HG03196 (cell line): ENCODE results near the gene FUT9.

ENCODE experiments used
- ATAC-seq: cut with Tn5 transposase; IDR thresholded peaks from one replicate; pipeline ENCODE4 v1.9.1; 2021; ENCODE audit not compliant: unreplicated experiment

The FUT9 gene

DNA sequence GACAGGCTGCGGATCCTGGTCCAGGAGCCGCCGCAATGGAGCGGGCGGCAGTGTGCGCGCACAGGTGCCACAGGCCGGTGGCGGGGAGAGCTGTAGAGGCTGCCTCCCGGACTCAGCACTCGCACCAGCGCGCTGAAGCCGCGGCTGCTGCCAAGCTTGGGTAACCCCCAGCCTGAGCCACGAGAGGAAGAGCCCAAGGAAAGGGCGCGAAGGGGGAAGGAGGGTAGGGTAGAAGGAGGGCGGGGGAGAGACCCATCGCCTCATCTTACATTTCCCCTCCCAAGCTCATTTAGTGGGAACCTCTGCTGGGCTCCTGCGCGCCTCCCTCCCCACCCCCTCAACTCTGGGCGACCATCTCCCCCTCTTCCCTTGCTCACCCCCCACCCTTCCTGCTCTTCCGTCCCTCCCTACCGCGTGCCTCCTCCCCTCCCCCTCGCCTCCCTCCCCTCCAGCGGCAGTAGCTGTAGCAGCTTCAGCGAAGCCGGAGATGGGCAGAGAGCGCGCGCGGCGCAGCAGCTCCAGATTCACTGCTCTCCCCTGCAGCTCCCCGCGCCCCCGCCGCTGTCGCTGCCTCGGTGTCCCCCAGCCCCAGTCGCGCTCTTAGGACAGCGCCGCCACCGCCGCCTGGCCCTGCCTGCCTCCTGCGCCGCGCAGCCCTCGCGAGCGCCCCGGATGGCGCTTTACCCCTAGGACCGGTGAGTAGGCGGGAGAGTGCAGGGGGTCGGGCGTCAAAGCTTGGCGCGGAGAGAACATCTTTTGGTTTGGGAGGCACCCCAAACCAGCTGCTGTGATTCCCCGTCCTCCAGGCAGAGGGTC is at the start of gene FUT9:
Gene FUT9, plus strand, starts transcription at position 457 of the 816 bp plus-strand sequence. CDS start 187,182 bp downstream, outside the sequence.
- no peak for ATAC-seq

- ATAC-seq, result no peak
Measured at GRCh38 chr6:95967594-95967993, 48.2 kb upstream of the FUT9 start.

DNA sequence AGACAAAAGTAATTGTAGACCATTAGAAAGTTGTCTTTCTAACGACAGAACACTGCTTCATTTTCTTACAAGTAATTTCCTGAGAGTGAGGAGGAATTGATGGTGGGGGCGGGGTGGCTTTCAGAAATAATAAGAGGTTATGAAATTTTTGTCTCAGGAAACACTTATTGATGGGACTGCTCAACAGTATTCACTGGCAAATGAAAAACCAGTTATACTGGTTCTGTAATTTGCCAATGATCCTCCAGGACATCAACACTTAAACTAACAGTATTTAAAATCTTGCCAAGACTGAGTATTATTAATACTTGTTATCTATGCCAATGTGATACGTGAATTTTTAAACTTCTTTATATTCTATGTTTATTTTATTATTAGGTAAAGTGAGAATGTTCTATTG is 41.8 kb upstream of the FUT9 start:
- no peak for ATAC-seq

DNA sequence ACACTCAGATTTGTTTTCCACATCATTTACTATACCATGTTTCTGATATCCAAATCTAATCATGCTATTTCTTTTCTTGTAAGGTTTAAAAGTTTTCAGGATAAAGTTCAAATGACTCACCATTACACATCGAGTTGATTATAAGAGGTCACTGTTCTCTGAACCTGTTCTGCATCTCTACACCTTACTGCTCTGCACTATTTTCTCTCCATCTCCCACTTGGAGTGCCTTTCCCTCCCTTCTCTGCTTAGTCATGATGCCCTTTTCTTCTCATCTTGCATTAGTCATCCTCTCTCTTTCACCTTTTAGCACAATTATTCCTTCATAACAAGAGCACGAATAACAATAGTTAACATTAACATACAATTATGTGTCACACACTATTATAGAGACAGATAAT is 37.5 kb upstream of the FUT9 start:
- ATAC-seq, result no peak

DNA sequence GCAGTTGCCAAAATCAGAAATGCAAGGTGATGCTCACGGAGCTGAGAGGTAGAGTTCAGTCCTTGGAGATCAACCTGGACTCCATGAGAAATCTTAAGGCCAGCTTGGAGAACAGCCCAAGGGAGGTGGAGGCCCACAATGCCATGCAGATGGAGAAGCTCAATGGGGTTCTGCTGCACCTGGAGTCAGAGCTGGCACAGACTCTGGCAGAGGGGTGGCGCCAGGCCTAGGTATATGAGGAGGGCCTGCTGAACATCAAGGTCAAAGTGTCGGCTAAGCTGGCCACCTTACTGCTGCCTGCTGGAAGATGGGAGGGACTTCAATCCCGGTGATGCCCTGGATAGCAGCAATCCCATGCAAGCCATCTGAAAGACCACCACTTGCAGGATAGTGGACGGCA is 23.9 kb upstream of the FUT9 start:
- ATAC-seq, result no peak

- no peak for ATAC-seq
Measured at GRCh38 chr6:95994151-95994550, 21.6 kb upstream of the FUT9 start.

- no peak for ATAC-seq
Measured at GRCh38 chr6:95998133-95998532, 17.6 kb upstream of the FUT9 start.

- no peak for ATAC-seq
Measured at GRCh38 chr6:96001891-96002575, 13.7 kb upstream of the FUT9 start.

GRCh38 chr6:96002576-96002910 is 13.2 kb upstream of the FUT9 start:
- ATAC-seq, result no peak

DNA sequence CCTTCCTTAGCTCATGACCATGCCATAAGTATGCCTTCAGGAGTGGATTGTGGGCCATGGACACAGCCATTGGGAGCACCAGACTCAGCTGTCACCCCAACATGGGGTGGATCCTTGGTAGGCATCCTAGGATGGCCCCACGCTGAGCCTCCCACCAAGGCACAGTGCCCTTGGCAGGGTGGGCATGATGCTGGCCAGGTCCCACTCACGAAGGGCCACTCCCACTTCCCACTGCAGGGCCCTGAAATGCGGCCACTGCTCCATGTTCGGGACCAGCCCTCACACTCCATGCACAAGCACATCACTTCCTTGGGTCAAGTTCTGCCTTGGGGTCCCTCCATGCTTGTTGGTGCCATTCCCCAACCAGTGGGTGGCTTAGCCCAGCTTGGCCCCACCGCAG is 12.9 kb upstream of the FUT9 start:
- ATAC-seq, result no peak

DNA sequence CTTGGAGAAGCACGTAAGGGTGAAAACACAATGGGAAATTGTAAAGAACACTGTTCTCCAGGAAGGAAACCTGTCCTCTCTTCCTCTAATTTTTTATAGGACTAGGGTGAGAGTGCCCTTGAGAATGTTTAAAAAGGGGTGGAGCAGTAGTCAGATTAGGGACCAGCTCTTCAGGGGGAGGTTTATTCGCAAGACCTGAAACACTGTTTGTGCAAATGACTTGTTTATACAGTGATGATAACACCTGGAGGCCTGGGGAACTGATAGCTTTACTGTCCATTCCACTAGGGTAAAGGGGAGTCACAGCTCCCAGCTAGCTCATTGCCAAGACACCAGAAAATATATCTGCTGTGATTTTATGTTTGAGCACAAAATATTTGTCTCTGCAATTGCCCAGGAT is 8.1 kb upstream of the FUT9 start:
- no peak for ATAC-seq

- no peak for ATAC-seq
Measured at GRCh38 chr6:96013531-96013930, 2.2 kb upstream of the FUT9 start.

DNA sequence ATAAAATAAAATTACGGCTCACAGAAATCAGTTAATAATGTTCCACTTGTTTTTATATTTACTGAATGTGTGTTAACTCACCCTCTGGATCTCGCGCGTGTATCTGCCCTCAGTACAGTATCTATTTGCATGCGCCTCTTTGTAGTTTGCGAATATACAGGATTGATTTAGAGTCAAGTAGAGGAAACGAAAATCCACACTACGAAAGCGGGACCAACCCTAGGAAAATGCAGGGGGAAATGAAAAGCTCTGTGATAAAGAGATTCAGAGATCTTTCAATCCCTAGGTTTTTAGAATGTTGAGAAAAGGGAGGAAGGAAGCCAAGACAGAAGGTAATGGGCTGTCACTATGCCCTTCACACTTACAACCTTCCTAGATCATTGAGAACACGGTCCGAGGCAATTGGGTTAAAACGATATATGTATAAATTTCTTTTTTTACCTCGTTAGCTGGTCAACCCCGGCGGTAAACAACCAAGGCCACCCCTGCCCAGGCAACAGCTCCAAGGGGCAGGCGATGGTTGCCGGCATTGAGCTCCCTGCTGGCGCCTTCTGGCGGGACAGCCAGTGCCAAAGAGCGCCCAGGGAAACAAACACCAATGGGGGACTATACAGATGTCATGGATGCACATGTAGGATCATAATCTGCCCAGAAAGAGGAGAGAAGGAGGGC is 792 bp upstream of the FUT9 start:
- no peak for ATAC-seq

DNA sequence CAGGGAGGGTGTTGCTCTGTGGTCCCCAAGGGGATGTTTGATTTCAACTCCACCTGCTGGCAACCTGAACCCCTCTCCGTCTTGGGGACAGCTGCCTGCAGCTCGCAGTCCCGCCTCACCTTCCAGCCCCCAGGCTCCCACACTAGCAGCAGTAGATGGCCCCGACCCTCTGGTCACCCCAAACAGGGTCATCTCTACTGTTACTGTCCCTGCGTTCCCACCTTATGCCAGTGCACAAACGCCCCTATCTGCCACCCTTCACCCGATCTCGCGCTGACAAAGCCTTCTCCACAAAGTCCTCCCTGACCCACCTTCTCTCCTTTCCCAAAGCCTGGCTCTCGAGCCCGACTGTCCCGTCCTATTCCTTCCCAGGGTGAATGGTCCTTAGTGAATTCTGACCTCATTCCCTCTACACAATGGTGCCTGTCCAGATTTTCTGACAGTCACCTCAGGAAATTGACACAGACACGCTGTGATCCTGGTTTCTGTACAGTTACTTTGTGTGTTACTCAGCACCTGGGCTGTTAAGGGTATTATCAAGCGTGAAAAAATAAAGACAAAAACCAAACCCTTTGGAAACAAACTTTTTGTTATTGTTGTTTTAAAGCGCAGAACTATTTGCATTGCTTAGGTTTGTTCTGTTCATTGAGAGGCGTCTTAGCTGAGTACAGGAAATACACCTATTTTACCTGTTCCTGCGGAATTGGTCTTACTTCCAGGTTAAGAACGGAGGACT is 728 bp downstream of the FUT9 start:
- no peak for ATAC-seq

DNA sequence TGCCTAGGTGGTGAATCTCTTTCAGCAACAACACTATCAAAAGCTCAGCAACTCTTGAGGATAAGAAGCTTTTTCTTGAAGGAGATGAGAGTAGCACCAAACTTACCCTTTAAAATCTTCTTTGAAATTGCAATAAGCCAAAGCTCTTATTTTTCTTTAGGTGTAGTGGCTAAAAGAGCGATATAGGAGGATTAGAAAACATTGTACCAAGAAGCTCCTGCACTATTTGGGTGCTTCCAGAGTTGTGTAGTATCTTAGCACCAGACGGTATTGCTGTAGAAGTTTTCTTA is 1.2 kb downstream of the FUT9 start:
- no peak for ATAC-seq

DNA sequence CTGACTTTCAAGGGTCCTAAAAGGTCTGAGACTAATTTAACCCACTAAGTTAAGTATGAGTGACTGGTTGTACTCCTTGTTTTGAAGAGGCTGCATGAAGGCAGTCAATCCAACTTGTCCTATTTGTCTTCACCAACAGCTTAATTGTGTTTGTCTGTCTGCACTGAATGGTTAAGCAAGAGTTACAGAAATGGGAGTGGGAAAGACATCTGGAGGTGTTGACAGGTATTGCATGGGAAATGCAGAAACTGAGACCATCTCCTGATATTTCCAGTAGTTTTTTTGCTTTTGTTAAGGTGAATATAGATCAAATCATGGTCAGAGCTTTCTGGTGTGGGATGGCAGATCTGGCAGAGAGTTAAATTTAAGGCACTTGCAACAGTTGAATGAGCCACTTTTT is 6.5 kb downstream of the FUT9 start:
- no peak for ATAC-seq

GRCh38 chr6:96032661-96033060 is 16.9 kb downstream of the FUT9 start:
- ATAC-seq, result no peak

DNA sequence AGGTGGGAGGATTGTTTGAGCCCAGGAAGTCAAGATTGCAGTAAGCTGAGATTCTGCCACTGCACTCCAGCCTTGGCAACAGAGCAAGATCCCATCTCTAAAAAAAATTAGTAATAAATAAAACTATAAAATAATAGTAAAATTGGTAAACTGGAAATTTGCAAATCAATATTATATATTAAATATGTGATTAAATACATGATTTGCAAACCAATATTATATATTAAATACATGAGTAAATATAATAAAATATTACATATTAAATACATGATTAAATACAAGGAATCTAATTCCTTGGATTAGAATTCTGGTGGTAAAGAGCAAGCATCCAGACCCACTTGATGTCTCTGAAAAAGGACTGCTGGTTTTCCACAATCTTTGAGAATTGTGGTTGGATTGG is 35.8 kb downstream of the FUT9 start:
- no peak for ATAC-seq

DNA sequence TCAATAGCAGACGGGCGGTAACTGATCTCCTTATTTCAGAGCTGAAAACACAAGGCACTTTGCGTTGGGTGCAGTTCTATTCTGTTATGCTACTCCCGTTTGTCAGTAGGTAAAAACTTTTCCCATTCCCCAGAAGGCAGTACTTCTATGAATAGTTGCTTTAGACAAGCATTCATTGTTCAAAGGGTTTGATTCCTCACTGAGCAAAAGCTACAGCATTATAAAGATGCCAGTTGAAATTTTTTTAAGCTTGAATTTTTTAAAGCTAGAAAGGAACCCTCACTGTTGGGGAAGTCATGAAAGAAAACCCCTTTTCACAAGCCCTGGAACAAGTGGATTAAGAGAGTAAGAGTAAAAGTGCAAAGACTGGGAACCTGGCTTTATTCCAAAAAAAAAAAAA is 42.3 kb downstream of the FUT9 start:
- no peak for ATAC-seq

DNA sequence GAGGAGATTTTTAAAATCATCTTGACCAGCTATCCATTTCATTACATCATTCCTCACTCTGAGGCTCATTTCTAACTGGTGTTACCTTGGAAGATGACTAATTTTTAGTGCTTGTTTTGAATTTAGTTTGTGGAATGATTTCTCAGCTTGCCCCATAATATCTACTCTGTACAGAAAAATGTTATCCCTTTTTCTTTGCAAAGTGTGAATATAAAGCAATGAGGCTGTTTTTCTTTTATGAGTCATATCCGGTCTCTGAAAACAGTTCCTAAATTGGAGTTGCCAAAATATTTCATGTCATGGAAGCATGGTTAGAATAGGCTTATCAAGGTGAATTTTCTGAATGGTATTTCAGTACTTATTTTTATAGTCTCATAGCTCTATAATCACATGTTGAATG is 43.8 kb downstream of the FUT9 start:
- ATAC-seq, result no peak

- no peak for ATAC-seq
Measured at GRCh38 chr6:96060249-96060648, 44.5 kb downstream of the FUT9 start.

DNA sequence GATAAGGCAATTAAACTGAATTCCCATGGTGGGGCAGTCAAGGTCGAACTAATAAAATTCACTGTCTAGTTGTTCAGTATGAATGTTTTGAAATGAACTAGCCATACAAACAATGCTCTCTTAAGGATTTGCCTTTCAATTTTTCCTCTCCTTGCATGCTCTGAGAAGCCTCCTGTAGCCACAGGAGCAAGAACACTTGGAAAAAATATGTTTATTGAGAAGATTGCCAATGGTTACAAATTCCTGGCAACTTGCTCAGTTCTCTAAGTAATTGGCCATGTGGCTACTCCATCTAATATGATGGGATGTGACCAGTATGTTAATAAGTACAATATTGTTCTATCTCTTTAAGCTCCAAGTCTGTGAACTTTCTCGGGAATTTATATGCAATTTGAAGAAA is 49.4 kb downstream of the FUT9 start:
- ATAC-seq, result no peak
